GM23338 (cell line): Measurements from ENCODE around the gene FOXA2. TPM values are rescaled to one million over a fixed set of nuclear protein-coding genes. Genes with fewer than 3 reads are reported as not detected.

Source experiments
- ATAC-seq: fragments of 200-7000 bp; cut with Tn5 transposase; 3 replicates; pipeline ENCODE4 v1.9.1; 2020
- DNase-seq: peaks from one replicate; pipeline ENCODE4 v3.0.0-alpha.2; 2015; ENCODE audit warnings: low spot score
- H2AFZ ChIP-seq: fragments of 200-600 bp; sonication (generic); 2 replicates; pipeline ENCODE4 v1.8.0; 2016; ENCODE audit warnings: antibody characterized with exemption, mild to moderate bottlenecking, moderate library complexity
- H3F3A ChIP-seq: fragments of 200-600 bp; sonication (generic); replicated peaks from 2 replicates; pipeline ENCODE4 v1.8.0; 2017; ENCODE audit warnings: antibody characterized with exemption, mixed run types, low read depth
- H3K27ac ChIP-seq: fragments of 200-600 bp; sonication (generic); 2 replicates; pipeline ENCODE4 v1.6.1; 2016; ENCODE audit warnings: low read depth
- H3K27me3 ChIP-seq: fragments of 200-600 bp; sonication (generic); 2 replicates; pipeline ENCODE4 v1.8.0; 2016; ENCODE audit warnings: mild to moderate bottlenecking, mixed run types, moderate library complexity; ENCODE audit not compliant: insufficient read depth
- H3K36me3 ChIP-seq: fragments of 200-600 bp; sonication (generic); 2 replicates; pipeline ENCODE4 v1.8.0; 2016; ENCODE audit warnings: mild to moderate bottlenecking; ENCODE audit not compliant: insufficient read depth
- H3K4me1 ChIP-seq: fragments of 200-600 bp; sonication (generic); 2 replicates; pipeline ENCODE4 v1.8.0; 2016; ENCODE audit warnings: mild to moderate bottlenecking, moderate library complexity; ENCODE audit not compliant: insufficient read depth
- H3K4me2 ChIP-seq: fragments of 200-600 bp; sonication (generic); 2 replicates; pipeline ENCODE4 v1.7.1; 2017; ENCODE audit warnings: mixed run types
- H3K4me3 ChIP-seq: fragments of 200-600 bp; sonication (generic); 2 replicates; pipeline ENCODE4 v1.6.1; 2016; ENCODE audit warnings: mixed run types
- H3K79me2 ChIP-seq: fragments of 200-600 bp; sonication (generic); replicated peaks from 2 replicates; pipeline ENCODE4 v1.8.0; 2017; ENCODE audit warnings: mild to moderate bottlenecking; ENCODE audit not compliant: insufficient read depth
- H3K9me2 ChIP-seq: fragments of 200-600 bp; sonication (generic); 2 replicates; pipeline ENCODE4 v1.8.0; 2017; ENCODE audit not compliant: insufficient read depth
- H4K20me1 ChIP-seq: fragments of 200-600 bp; sonication (generic); replicated peaks from 2 replicates; pipeline ENCODE4 v1.8.0; 2017; ENCODE audit warnings: mild to moderate bottlenecking; ENCODE audit not compliant: insufficient read depth
- H3K27ac Mint-ChIP-seq: 2 replicates; pipeline ENCODE4 v1.8.0; 2020; ENCODE audit warnings: inconsistent platforms, mild to moderate bottlenecking, moderate library complexity, mixed read lengths
- H3K27me3 Mint-ChIP-seq: 3 replicates; pipeline ENCODE4 v1.8.0; 2022; ENCODE audit warnings: low read depth, mild to moderate bottlenecking, moderate library complexity, mixed read lengths, inconsistent platforms; ENCODE audit not compliant: insufficient read depth, poor library complexity
- H3K36me3 Mint-ChIP-seq: 3 replicates; pipeline ENCODE4 v1.8.0; 2021; ENCODE audit warnings: low read depth, mild to moderate bottlenecking, inconsistent platforms, moderate library complexity, mixed read lengths
- H3K4me1 Mint-ChIP-seq: 3 replicates; pipeline ENCODE4 v1.8.0; 2020; ENCODE audit warnings: mild to moderate bottlenecking, inconsistent platforms, mixed read lengths
- H3K4me3 Mint-ChIP-seq: 3 replicates; pipeline ENCODE4 v1.8.0; 2021; ENCODE audit warnings: moderate library complexity, mild to moderate bottlenecking, inconsistent platforms, mixed read lengths
- H3K9me3 Mint-ChIP-seq: 3 replicates; pipeline ENCODE4 v1.8.0; 2020; ENCODE audit warnings: moderate library complexity, mild to moderate bottlenecking, inconsistent platforms, mixed read lengths
- CREB1 ChIP-seq: fragments of 250-450 bp; sonication (Bioruptor Pico); IDR thresholded peaks from 2 replicates; pipeline ENCODE4 v1.5.0; 2020; ENCODE audit warnings: low read depth, mild to moderate bottlenecking, moderate library complexity
- CTCF ChIP-seq, 2 experiments: fragments of 200-600 bp in 1 of 2; sonication (generic) in 1 of 2; conservative IDR thresholded peaks; 2 replicates each; pipeline versions ENCODE4 v1.5.1 to v1.6.1; 2016 to 2017; ENCODE audit warnings: antibody characterized with exemption in 2 of 2, low read depth in 2 of 2, mild to moderate bottlenecking in 2 of 2, moderate library complexity in 1 of 2
- ETS1 ChIP-seq: IDR thresholded peaks from 2 replicates; pipeline ENCODE4 v1.6.1; 2016; ENCODE audit warnings: antibody characterized with exemption
- EZH2 ChIP-seq: fragments of 200-600 bp; sonication (generic); IDR thresholded peaks from one replicate; pipeline ENCODE4 v1.8.0; 2017; ENCODE audit warnings: antibody characterized with exemption, mild to moderate bottlenecking, low read depth; ENCODE audit not compliant: unreplicated experiment
- EZH2phosphoT487 ChIP-seq: fragments of 200-600 bp; sonication (generic); IDR thresholded peaks from one replicate; pipeline ENCODE4 v1.8.1; 2018; ENCODE audit warnings: antibody characterized with exemption; ENCODE audit not compliant: unreplicated experiment
- JUNB ChIP-seq: IDR thresholded peaks from one replicate; pipeline ENCODE4 v1.6.1; 2016; ENCODE audit warnings: antibody characterized with exemption; ENCODE audit not compliant: unreplicated experiment
- NANOG ChIP-seq: IDR thresholded peaks from 2 replicates; pipeline ENCODE4 v1.6.1; 2016; ENCODE audit warnings: antibody characterized with exemption, borderline replicate concordance
- POLR2AphosphoS5 ChIP-seq: IDR thresholded peaks from 2 replicates; pipeline ENCODE4 v1.6.1; 2016; ENCODE audit warnings: antibody characterized with exemption, low read depth
- REST ChIP-seq: IDR thresholded peaks from one replicate; pipeline ENCODE4 v1.6.1; 2018; ENCODE audit warnings: antibody characterized with exemption; ENCODE audit not compliant: unreplicated experiment
- STAT1 ChIP-seq: IDR thresholded peaks from one replicate; pipeline ENCODE4 v1.6.1; 2016; ENCODE audit warnings: antibody characterized with exemption; ENCODE audit not compliant: unreplicated experiment
- ZNF114 ChIP-seq: fragments of 250-450 bp; sonication (Bioruptor Pico); IDR thresholded peaks from 2 replicates; pipeline ENCODE4 v1.5.0; 2020; ENCODE audit warnings: mild to moderate bottlenecking, moderate library complexity
- ZNF331 ChIP-seq: fragments of 250-450 bp; sonication (Bioruptor Pico); IDR thresholded peaks from 2 replicates; pipeline ENCODE4 v1.5.0; 2020; ENCODE audit warnings: low read depth, mild to moderate bottlenecking, moderate library complexity
- ZNF462 ChIP-seq: fragments of 250-450 bp; sonication (Bioruptor Pico); IDR thresholded peaks from 2 replicates; pipeline ENCODE4 v1.5.0; 2020; ENCODE audit warnings: mild to moderate bottlenecking, moderate library complexity
- polyA plus RNA-seq: library from polyadenylated mRNA; unstranded; fragments of >200 nt; fragmentation: Nextera tagmentation; extraction: Ambion mirVana; gene quantifications from 2 replicates; pipeline ENCODE4 v1.2.1, GENCODE V29; 2016
- total RNA-seq: library from RNA; depleted of rRNA; stranded (reverse); fragments of >200 nt; shearing (Covaris generic); gene quantifications from 2 replicates; pipeline ENCODE4 v1.2.3, GENCODE V29; 2014

Gene FOXA2
- total and polyA plus RNA-seq, 2 experiments from 2014 or later: not detected

GRCh38 chr20:22586645-22587310 is 2.4 kb upstream of the FOXA2 start:
- H3K27ac ChIP-seq: no peak overlapping the region
- no peaks in the 10 kb centered on the region; the same call in 2 of the 3 replicates for H3K36me3 Mint-ChIP-seq
- H4K20me1 ChIP-seq: 0 out of 2 replicates have a peak, but pooled peaks cover 3% of the 10 kb centered on the region
- H2AFZ ChIP-seq: 0 out of 2 replicates have a peak overlapping the region, but pooled peaks have one; percentile 80
- peaks cover 65% of the 10 kb centered on the region for H3K4me1 ChIP-seq
- H3K27ac Mint-ChIP-seq: no peak overlapping the region
- H3K4me3 Mint-ChIP-seq: peak overlapping the region; percentile 54
- H3K9me2 ChIP-seq: no peaks in the 10 kb centered on the region
- H3K27me3 Mint-ChIP-seq: peaks cover 85% of the 10 kb centered on the region
- peaks cover 96% of the 10 kb centered on the region for H3K27me3 ChIP-seq
- H3K4me2 ChIP-seq: peak overlapping the region; percentile 79
- TF ChIP-seq ZNF462: no peak
- TF ChIP-seq POLR2AphosphoS5: no peak
- peak; percentile 73 to 84 for TF ChIP-seq CTCF (conservative IDR thresholded peaks at IDR 0.05; ENCODE audit: low read depth in 2 of 2)
- no peak for TF ChIP-seq REST
- TF ChIP-seq CREB1 (CRISPR knock-in tag): no peak
- TF ChIP-seq NANOG: no peak
- TF ChIP-seq ETS1: no peak
- no peak for TF ChIP-seq STAT1
- TF ChIP-seq ZNF114: no peak
- TF ChIP-seq JUNB: no peak
- no peak for TF ChIP-seq EZH2phosphoT487
- TF ChIP-seq EZH2: peak; percentile 35
- no peak for TF ChIP-seq ZNF331 (CRISPR knock-in tag)
- H3K4me1 Mint-ChIP-seq: peaks cover 55% of the 10 kb centered on the region
- DNase-seq: peak; percentile 87
- H3F3A ChIP-seq: peaks cover 5% of the 10 kb centered on the region
- peak; percentile 40 for ATAC-seq
- H3K9me3 Mint-ChIP-seq: peaks cover 7% of the 10 kb centered on the region; the same call in 2 of the 3 replicates
- H3K79me2 ChIP-seq: no peaks in the 10 kb centered on the region
- no peaks in the 10 kb centered on the region for H3K36me3 ChIP-seq
- peak overlapping the region; percentile 57 for H3K4me3 ChIP-seq
